Dendritic cell treated with granulocyte-macrophage colony-stimulating factor and Interleukin-4, amounts not matched to agents 40 ng/mL and 50 ng/mL, for 4 days (primary cell): ENCODE data around the gene MGA.

Experiments used
- H3K27ac Mint-ChIP-seq: one replicate; pipeline ENCODE4 v1.8.0; 2022; ENCODE audit warnings: mild to moderate bottlenecking, mixed read lengths
- H3K27me3 Mint-ChIP-seq: one replicate; pipeline ENCODE4 v1.8.0; 2022; ENCODE audit warnings: mild to moderate bottlenecking, mixed read lengths
- H3K36me3 Mint-ChIP-seq: one replicate; pipeline ENCODE4 v1.8.0; 2022; ENCODE audit warnings: low read depth, mixed read lengths
- H3K4me1 Mint-ChIP-seq: one replicate; pipeline ENCODE4 v1.8.0; 2022; ENCODE audit warnings: low read depth, mixed read lengths
- H3K4me3 Mint-ChIP-seq: one replicate; pipeline ENCODE4 v1.8.0; 2022; ENCODE audit warnings: mild to moderate bottlenecking, moderate library complexity, mixed read lengths
- H3K9me3 Mint-ChIP-seq: one replicate; pipeline ENCODE4 v1.8.0; 2022; ENCODE audit warnings: mixed read lengths
- intact Hi-C: fragments of 100-400 bp; cut with micrococcal nuclease; formaldehyde crosslinking; loops from one replicate; pipeline ENCODE4 v1.15.0; 2022

MGA gene

DNA sequence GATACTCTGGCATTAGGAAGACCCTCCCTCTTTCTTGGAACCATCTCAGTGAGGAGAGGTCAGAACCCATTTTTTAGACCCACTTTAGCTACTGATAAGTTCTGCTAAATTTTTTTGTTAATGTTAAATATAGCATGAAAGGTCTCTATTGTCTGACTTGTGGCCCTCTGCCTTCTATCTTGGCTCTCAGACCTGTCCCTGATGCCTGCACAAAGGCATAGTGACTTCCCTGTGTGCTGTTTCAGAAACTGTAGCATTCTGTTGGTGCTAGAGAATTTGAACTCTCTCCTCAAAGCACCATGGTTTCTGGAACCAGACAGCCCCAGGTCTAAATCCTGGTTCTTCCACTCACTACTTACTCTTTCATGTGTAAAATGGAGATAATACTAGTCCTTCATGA lies 129.5 kb downstream of the MGA start:
- peaks cover 9% of the 10 kb centered on the region for H3K36me3 Mint-ChIP-seq
- peaks cover 30% of the 10 kb centered on the region for H3K4me1 Mint-ChIP-seq
- no peak overlapping the region for H3K4me3 Mint-ChIP-seq
- H3K9me3 Mint-ChIP-seq = no peaks in the 10 kb centered on the region
- H3K27me3 Mint-ChIP-seq = no peaks in the 10 kb centered on the region
- H3K27ac Mint-ChIP-seq = no peak overlapping the region
- intact Hi-C loops = no loop called here

DNA sequence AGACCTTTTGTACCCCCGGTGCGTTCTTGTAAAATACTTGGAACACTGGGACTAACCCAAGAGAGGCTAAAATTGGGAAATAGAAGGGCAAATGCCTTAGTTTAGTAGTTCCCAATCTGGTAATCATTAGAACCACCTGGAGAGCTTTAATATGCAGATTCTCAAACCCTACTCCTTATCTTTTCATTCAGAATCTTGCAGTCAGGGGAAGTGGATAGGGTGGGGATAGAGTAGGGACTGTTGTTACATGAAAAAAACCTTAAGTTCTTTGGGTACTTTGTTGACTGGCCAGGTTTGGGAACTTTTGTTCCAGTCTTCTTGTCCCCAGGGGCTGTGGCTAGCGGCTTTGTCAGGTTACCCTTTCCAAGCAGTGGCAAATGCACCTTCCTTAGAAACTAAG lies 130.0 kb downstream of the MGA start:
- intact Hi-C loops = no loop called here
- Mint-ChIP-seq H3K9me3 (no peaks in the 10 kb centered on the region), H3K4me3 (no peak overlapping the region), H3K27me3 (no peaks in the 10 kb centered on the region), H3K4me1 (peaks cover 30% of the 10 kb centered on the region), H3K36me3 (peaks cover 9% of the 10 kb centered on the region), H3K27ac (no peak overlapping the region)

DNA sequence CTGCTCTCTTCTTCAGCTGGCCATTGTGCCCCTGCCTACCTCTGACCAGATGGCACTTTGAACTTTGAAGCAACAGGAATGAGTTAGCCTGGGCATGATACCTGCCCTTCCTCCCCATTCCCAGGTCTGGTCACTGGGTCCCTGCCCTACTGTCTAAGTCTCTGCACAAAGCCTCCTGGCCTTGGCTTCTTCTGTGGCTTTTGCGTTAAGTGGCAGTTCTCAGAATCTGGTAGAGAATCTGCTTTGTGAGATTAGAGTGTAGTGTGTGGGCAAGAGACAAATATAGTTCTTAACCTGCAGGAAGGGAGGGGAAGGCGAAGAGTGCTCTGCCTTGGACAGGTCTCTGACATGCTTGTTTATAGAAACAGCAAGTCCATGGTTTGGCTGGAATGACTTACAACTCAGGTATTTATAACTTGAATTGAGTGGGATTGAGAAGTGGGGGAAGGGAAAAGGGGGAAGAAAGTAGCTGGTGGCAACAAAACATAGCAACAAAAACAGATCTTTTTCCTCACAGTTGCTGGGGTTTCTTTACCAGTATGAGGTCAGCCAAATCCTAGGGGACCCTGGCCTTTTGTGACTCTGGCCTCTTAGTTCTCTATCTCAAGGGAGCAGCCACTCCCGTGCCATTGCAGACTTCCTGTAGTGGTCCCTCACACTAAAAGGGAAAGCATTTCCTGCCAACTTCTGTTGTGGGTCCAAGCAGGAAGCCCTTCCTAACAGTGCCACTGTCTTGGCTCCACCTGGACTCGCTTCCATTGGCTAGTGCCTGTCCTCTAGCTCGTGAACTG lies 130.7 kb downstream of the MGA start:
- peaks cover 32% of the 10 kb centered on the region for H3K4me1 Mint-ChIP-seq
- intact Hi-C loops = no loop called here
- H3K9me3 Mint-ChIP-seq = no peaks in the 10 kb centered on the region
- H3K36me3 Mint-ChIP-seq = peaks cover 9% of the 10 kb centered on the region
- H3K27me3 Mint-ChIP-seq = no peaks in the 10 kb centered on the region
- H3K4me3 Mint-ChIP-seq = no peak overlapping the region
- H3K27ac Mint-ChIP-seq = no peak overlapping the region

DNA sequence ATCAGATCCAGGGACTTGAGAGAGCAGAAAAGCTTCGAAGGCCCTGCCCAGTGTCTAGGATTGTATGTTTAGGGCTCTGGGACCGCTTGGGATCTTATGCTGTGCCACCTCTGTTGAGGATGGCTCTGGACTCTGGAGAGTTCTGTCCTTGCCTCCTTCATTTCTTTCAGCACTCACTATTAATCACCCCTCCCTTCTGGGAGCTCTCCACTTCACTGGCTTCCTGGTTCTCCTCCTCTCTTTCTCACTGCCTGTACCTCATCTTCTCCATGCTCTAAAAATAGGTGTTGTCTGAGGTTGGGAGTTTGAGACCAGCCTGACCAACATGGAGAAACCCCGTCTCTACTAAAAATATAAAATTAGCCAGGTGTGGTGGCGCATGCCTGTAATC lies 131.3 kb downstream of the MGA start:
- no peaks in the 10 kb centered on the region for H3K27me3 Mint-ChIP-seq
- H3K4me1 Mint-ChIP-seq = peaks cover 35% of the 10 kb centered on the region
- no peak overlapping the region for H3K4me3 Mint-ChIP-seq
- no peak overlapping the region for H3K27ac Mint-ChIP-seq
- no peaks in the 10 kb centered on the region for H3K9me3 Mint-ChIP-seq
- H3K36me3 Mint-ChIP-seq = peaks cover 9% of the 10 kb centered on the region
- intact Hi-C loops = no loop called here

DNA sequence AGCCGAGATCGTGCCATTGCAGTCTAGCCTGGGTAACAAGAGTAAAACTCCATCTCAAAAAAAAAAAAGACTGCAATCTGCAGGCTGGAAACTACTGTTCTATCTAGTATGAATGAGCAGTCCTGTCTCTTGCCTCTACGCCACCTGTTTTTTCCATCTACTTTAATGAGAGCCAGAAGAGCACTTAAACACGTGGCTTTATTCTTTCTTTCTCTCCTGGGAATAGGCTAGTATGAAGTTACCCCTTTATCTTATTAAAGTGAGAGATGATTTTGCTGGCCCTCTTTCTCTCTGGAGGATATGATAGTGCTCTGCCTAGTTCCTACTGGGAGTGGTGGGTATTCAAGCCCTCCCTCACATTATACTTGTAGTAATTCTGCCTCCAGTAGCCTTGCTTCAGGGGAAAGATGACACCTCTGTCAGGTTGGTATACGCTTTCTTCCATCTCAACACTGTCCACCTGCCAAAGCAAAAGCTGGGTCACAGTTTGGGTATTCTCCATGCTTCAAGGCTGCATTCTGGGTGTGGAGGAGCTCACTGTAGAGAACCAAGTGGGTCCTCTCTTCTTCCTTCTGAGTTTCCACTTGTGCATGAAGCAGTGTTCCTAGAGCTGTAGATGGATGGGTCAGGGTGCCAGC lies 131.9 kb downstream of the MGA start:
- H3K4me1 Mint-ChIP-seq = peaks cover 35% of the 10 kb centered on the region
- no peaks in the 10 kb centered on the region for H3K9me3 Mint-ChIP-seq
- intact Hi-C loops = no loop called here
- H3K4me3 Mint-ChIP-seq = no peak overlapping the region
- no peak overlapping the region for H3K27ac Mint-ChIP-seq
- no peaks in the 10 kb centered on the region for H3K27me3 Mint-ChIP-seq
- H3K36me3 Mint-ChIP-seq = peaks cover 9% of the 10 kb centered on the region

DNA sequence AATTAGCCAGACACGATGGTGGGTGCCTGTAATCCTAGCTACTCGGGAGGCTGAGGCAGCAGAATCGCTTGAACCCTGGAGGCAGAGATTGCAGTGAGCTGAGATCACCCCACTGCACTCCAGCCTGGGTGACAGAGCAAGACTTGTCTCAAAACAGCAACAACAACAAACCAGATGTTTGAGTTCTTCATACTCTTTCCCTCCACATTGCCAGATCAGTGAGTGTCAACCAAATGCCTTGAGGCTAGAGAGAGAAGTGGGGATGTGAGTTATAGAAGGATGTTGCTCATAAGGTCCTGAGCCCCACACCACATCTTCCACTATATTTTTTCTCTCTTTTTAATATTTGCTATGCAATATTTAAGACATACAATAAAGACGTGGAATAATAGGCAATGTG lies 133.9 kb downstream of the MGA start:
- Mint-ChIP-seq H3K4me1 (peaks cover 27% of the 10 kb centered on the region), H3K9me3 (no peaks in the 10 kb centered on the region)

DNA sequence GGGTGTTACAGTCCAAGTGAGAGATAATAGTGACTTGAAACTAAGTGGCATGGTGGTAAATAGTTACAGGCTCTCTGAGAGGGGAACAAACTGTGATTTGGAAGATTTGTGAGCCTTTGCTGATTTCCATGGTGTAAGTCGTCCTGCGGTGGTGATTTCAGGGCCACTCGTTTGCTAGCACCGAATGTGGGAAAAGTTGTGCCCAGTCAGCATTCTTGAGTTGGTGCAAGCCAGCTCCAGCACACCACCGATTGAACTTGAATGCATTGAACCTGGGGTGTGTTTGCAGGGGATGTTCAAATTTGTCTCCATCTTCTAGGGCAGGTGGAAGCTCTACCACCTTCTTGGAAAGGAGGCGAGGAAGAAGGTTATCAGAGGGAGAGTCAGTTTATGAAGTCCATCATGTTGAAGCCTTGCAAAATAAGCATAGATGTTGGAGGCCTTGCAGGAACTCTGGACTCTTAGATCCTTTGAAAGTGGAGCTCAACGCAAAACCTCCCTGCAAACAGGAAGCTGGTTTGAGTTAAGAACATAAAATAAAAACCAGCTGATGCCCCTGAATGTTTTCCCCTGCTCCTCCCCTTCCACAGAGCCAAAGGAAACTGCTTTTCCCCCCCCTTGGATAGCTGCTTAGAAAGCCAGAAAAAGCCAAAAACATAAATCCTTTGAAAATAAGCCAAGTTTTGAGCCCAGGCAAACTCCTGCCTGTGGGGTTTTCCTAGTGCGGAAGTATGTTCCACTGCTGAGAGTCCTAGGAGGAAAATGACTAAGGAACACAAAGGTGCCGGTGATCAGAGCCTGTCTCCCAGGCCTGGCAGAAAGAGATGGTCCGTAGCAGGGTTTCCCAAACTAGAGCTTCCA lies 136.0 kb downstream of the MGA start:
- no peak overlapping the region for H3K4me3 Mint-ChIP-seq
- no peak overlapping the region for H3K27ac Mint-ChIP-seq
- peaks cover 12% of the 10 kb centered on the region for H3K4me1 Mint-ChIP-seq
- no peaks in the 10 kb centered on the region for H3K9me3 Mint-ChIP-seq
- H3K27me3 Mint-ChIP-seq = no peaks in the 10 kb centered on the region
- H3K36me3 Mint-ChIP-seq = peaks cover 27% of the 10 kb centered on the region
- intact Hi-C loops = no loop called here

More for the DNA sequence above, 133.9 kb downstream of the MGA start:
- Mint-ChIP-seq H3K36me3 (peaks cover 9% of the 10 kb centered on the region), H3K4me3 (no peak overlapping the region), H3K27me3 (no peaks in the 10 kb centered on the region), H3K27ac (no peak overlapping the region)
- intact Hi-C loops = no loop called here

DNA sequence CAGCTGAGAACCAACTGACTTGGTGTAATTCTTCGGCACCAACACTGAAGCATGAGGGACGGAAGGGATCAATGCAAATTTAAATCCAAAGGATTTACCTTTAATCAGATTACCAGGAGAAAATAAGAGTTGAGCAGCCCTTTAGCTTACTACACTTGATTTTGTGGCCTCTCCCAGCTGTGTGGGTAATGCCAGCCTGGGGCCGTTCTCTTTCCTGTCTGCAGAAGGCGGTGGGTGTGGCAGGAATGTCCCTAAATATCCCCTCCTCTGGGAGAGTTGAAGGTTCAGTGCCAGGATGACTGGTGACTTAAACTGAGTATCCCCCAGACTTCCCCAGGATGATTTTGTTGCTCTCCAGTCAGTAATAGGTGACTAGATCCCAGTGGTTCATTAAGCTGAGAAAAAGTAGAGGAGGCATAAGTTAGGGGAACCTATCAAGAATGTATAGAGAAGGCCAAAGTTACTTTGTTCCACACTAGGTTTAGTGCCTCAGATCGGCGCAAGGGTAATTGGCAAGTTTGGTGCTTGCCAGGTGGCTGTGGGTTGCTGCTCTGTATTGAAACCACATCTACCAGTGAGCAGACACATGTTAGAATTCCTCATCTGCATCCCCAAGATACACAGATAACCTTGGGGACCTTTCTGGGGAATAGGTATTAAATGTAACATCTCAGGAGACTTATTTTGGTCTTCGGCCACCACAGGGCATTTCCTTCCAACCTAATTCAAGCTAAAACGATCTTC lies 137.2 kb downstream of the MGA start:
- no peak overlapping the region for H3K4me3 Mint-ChIP-seq
- no peaks in the 10 kb centered on the region for H3K27me3 Mint-ChIP-seq
- no peaks in the 10 kb centered on the region for H3K9me3 Mint-ChIP-seq
- intact Hi-C loops = no loop called here
- peaks cover 28% of the 10 kb centered on the region for H3K36me3 Mint-ChIP-seq
- H3K27ac Mint-ChIP-seq = no peak overlapping the region
- peaks cover 5% of the 10 kb centered on the region for H3K4me1 Mint-ChIP-seq

DNA sequence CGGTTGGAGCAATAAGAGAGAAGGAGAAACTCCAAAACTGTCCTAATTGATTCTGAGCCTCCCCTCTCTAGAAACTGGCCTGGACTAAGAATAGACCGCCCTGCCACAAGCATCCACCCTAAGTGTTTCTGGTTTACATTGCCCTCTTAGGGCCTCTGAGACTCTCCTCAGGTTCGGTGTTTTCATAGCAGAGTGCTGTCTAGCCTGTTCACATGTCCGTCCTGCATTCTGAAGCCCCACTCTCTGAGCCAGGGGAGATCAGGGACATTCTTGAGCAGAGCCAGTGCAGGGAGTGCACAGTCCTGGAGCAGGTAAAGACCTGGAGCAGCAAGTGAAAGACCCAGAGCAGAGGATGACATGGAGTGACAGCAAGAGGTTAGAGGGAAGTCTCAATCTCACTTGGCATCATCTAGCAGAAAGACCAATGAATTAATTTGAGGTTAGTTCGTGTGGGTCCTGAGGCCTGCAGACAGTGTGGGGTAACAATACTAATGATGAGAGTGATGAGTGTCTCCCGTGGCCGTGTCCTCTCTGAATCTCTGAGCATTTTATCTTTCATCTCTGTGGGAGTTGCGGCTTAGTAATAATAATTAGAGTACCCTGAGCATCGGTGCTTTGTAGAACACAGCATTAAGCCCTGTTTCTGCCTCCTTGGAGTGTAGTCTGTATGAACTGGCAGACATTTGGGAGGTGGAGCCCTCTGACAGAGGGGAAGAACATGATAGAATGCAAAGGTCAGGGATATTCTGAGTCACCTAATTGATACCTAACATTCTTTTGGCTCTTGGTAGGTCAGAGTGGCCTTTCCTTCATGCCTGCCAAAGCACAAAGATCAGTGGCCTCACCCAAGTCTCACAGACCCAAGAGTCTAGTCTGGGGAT lies 138.6 kb downstream of the MGA start:
- Mint-ChIP-seq H3K36me3 (peaks cover 37% of the 10 kb centered on the region), H3K9me3 (no peaks in the 10 kb centered on the region), H3K27ac (no peak overlapping the region), H3K27me3 (no peaks in the 10 kb centered on the region), H3K4me3 (no peak overlapping the region), H3K4me1 (peaks cover 5% of the 10 kb centered on the region)
- intact Hi-C loops = no loop called here

DNA sequence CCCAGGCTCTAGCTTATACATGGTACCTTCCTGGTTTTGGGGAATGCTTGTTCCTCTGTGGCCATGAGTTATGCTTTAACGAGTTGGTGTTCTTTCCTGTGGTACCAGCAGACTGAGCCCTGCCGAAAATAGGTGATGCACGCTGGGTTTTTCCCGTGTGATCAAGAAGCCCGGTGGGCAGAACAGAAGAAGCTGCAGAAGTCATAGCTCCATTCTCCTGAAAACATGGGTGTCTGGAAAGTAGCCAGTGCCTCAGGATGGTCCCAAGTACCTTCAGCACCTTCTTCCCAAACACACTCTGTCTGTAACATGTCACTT lies 139.2 kb downstream of the MGA start:
- H3K4me1 Mint-ChIP-seq = peaks cover 5% of the 10 kb centered on the region
- H3K9me3 Mint-ChIP-seq = no peaks in the 10 kb centered on the region
- intact Hi-C loops = no loop called here
- no peak overlapping the region for H3K27ac Mint-ChIP-seq
- peaks cover 42% of the 10 kb centered on the region for H3K36me3 Mint-ChIP-seq
- H3K27me3 Mint-ChIP-seq = no peaks in the 10 kb centered on the region
- no peak overlapping the region for H3K4me3 Mint-ChIP-seq

DNA sequence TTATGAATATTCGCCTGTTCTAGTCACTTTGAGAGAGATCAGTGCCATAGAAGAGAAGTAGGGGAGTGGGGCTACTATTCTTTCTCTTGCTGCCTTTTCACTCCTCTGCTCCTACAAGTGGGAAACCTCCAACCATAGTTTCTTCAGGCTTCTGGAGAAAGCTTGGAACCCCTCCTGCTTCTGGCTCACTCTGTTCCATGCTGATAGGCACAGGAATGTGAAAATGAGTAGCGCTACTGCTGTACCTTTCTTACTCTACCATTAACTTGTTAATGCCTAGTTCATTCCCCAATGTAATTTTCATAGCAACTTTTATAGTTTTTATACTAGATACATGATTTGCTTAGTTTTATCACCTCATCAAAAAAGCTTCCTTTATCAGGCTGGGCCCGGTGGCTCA lies 141.0 kb downstream of the MGA start:
- Mint-ChIP-seq H3K27me3 (no peaks in the 10 kb centered on the region), H3K9me3 (no peaks in the 10 kb centered on the region), H3K4me3 (no peak overlapping the region), H3K36me3 (peaks cover 57% of the 10 kb centered on the region), H3K4me1 (peaks cover under 1% of the 10 kb centered on the region), H3K27ac (no peak overlapping the region)
- intact Hi-C loops = no loop called here

DNA sequence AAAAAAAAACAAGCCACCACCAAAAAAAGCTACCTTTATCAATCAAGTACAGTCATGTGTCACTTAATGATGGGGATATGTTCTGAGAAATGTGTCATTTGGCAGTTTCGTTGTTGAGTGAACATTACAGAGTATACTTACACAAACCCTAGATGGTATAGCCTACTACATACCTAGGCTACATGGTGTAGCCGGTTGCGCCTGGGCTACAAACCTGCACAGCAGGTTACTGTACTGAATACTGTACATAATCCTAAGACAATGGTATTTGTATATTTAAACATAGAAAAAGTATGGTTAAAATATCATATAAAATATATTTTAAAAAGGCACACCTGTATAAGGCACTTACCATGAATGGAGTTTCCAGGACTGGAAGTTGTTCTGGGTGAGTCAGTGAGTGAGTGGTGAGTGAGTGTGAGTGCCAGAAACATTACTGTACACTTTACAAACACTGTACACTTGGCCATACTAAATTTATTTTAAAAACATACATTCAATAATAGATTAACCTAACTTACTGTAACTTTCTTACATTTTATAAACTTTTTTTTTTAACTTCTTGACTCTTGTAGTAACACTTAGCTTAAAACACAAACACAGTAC lies 141.7 kb downstream of the MGA start:
- no peaks in the 10 kb centered on the region for H3K9me3 Mint-ChIP-seq
- no peak overlapping the region for H3K27ac Mint-ChIP-seq
- intact Hi-C loops = no loop called here
- H3K4me1 Mint-ChIP-seq = no peaks in the 10 kb centered on the region
- H3K36me3 Mint-ChIP-seq = peaks cover 58% of the 10 kb centered on the region
- no peaks in the 10 kb centered on the region for H3K27me3 Mint-ChIP-seq
- H3K4me3 Mint-ChIP-seq = no peak overlapping the region

DNA sequence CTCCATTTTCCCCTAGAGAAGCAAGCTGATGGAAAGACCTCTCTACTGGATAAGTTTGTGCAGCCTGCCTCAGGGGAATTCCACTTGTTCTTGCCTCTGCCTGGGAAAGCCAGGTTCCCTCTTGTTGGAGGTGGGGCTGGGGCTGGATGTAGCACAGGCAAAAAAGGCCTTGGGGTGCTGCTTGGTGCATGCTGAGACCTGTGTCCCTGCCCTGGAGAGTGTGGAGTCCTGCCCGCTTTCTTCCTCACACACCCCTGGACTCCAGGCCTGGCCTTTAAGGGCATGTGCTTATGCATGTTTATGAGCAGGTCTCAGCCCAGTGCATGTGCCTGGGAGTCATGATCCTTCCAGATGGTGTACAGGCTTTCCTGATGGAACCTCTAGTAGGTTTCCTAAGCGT lies 144.2 kb downstream of the MGA start:
- intact Hi-C loops = no loop called here
- Mint-ChIP-seq H3K4me3 (no peak overlapping the region), H3K9me3 (no peaks in the 10 kb centered on the region), H3K36me3 (peaks cover 64% of the 10 kb centered on the region), H3K4me1 (peaks cover 6% of the 10 kb centered on the region), H3K27ac (no peak overlapping the region), H3K27me3 (no peaks in the 10 kb centered on the region)
